Measurements from ENCODE around the gene RPGRIP1.

Gene RPGRIP1

DNA sequence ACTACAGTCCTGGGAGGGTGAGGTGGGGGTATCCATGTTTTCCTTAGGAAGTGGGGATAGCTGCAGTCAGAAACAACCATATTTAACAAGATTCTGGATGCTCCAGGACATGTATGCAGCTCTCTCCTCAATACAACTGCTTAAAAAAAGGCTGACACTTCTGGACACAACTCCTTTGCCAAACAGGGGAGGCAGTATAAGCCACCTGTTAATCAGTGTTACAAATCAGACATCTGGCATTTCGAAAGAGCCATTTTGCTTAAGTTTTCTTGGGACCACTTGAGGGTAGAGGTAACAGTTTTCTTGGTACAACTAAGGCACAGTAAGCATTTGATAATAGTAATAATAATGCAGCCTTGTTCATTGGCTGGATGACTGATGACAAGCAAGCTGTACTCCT lies 47.1 kb downstream of the RPGRIP1 start:
- ChIA-PET POLR2A (no interaction called here), CTCF (interaction anchor here (0.5 to 1.4 kb wide), 3 partner anchors 9 to 1243 kb away, joined by 3 to 4 read pairs (median 3); no protein-coding TSS in a partner anchor)
- peak; percentile 56; the same call in 1 of the 2 replicates for TF ChIP-seq SCRT2 (tag by site-specific recombination; IDR thresholded peaks at IDR 0.05)
- TF ChIP-seq ZNF777 (tag by site-specific recombination; IDR thresholded peaks at IDR 0.05; ENCODE audit: borderline replicate concordance) = no peak
- H3K36me3 ChIP-seq (ENCODE audit: control insufficient read depth in 2 of 2, insufficient read depth in 1 of 2, low read length in 2 of 2) = no peaks in the 10 kb centered on the region
- H3K4me1 ChIP-seq (ENCODE audit: control insufficient read depth, insufficient read depth, low read length) = no peaks in the 10 kb centered on the region
- no peaks in the 10 kb centered on the region for H3K9me3 ChIP-seq (ENCODE audit: control insufficient read depth, insufficient read depth, low read depth, low read length)
- no peak overlapping the region for H3K27ac ChIP-seq (ENCODE audit: extremely low read depth, low read depth, low read length)
- H3K4me3 ChIP-seq (ENCODE audit: low read depth, low read length) = no peak overlapping the region
